CD1c-positive myeloid dendritic cell (primary cell): ENCODE results near the gene RPSA.
A peak's percentile ranks its signal among the peaks of the same experiment; 100 is the strongest.
"Not testable (repeated sequence)": the region's sequence is repeated elsewhere in the genome, so short reads cannot be mapped to it uniquely, and the experiment has no call there.

ENCODE experiments used
- DNase-seq: peaks from one replicate; pipeline ENCODE4 v3.0.0-alpha.2; 2016; ENCODE audit errors: extremely low spot score

The RPSA gene

DNA sequence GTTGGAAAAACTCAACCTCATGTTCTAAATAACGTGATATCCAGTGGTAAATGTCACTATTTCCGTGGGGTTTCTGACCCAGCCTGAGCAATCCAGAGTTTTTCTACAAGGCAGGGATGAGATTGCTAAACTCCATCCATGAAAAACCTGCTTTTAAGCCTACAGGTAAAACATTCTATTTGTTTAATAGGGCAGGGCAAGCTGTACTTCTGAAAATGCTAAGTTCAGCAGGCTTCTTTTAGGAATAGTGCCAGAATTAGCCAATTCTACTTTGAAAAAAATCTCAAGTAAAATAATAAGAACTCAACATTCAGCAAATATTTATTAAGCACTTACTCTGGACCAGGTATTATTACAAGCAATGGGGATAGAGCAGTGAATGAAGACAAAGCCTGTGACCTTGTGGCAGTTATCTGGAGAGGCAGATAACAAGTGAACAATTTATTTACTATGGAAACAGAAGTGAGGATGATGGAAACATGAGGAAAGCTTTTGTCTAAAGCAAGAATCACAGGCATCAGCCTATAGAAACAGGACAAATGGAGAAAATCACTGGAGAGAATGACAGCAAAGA is 13.3 kb downstream of the RPSA start:
- no peak for DNase-seq

DNA sequence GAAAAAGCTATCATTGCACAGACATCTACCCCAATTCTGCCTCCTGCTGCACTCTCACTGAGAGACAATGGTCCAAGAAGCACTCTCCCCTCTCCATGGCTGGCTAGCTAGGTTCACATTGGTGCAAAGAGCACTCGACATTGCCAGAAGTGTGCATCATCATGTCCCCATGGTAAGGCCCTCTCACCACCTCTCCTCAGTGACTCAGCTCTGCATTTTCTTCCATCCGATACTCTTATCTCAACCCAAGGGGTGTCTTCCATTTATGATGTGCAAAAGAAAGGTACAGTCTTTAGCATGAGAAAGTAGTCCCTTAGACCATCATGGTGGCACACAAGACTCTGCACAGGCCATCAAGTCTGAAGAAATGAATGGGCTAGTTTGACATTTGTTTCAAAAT is 14.0 kb downstream of the RPSA start:
- no peak for DNase-seq

DNA sequence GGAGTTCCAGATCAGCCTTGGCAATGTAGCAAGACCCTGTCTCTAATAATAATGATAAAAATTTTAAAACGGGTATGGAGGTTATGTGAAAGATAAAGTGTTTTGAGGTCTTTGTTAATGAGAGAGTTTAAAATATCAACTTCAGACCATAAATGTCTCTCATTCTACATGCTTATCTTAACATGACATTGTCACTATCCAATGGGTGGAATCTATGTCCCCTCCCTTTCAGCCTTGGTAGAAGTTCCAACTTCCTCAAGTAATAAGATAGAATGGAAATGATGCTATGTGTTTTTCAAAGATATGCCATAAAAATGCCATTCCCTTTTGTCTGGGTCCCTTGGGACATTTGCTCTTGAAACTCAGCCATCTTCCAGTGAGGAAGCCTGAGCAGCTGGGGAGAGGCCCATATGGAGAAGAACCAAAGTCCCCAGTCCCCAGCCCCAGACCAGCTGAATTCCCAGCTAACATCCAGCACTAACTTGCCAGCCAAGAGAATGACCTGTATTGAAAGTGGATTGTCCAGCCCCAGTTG is 17.0 kb downstream of the RPSA start:
- DNase-seq = no peak

DNA sequence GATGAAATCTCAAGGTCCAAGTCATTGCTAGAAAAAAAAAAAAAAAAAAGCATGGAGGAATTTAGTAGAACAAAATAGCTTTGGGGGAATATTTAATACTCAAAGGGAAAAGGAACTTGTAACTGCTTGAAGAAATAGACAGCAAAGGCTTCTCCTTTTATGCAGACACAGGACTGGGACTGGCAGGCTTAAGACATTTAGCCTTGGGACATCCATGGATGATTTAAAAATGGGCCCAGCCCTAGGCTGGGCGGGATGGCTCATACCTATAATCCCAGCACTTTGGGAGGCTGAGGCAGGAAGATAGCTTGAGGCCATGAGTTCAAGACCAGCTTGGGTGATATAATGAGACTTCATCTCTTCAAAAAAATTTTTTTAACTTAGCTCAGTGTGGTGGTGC is 19.8 kb downstream of the RPSA start:
- DNase-seq = no peak

DNA sequence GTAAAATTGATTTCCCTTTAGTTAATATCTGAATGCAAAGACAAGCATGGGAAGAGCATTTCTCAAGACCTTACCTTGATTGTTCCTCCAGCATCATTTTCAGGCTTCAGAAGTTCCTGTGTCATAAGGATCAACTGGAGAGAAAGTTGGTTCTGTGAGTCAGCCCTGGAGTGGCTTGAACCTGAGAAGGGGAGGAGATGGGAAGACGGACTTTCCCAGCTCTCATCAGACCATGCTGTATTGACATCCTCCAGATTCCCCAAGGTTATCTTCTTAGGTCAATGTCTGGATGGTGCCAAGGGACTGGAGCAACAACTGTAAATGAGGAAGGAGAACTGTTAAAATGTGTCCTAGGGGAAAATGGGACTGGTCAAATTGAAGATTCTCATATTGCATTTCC is 21.0 kb downstream of the RPSA start:
- DNase-seq = no peak

DNA sequence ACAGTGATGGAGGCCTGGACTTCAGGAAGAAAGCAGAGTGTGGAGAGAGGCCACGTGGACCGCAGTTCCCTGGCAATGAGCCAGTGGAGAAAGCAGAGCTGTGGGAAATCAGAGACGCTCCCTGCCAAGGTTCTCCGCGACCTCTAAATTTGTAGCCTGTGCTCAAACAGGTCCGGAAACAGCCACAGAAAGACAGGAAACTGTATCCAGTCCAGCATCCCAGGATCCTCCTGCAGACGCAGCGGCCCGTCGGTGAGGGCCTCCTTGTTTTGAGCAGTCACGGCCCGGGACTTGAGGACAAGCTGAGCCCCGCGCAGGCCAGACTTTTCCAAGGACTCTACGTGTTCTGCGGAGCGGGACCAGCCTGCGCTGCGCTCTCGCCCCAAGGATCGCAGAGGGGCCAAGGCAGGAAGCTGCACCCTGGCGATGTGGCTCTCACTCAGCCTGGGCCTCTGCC is 22.3 kb downstream of the RPSA start:
- DNase-seq = no peak

DNA sequence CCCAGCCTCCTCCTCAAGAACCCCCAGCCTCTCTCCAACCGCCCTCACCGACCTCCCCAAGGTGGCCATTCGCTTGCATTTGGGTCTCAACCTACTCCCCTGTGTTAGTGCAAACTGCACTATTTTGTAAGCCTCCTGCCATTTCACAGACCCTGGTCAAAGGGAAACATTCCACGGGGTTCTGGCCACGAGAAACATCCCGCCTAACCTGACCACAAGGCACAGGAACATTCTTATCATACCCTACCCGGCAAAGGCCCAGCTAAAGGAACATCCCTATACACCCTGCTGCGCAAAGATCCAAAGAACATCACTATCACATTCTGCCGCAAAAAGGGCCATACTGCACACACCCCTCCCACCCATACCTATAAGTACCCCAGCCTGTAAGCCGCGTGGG is 22.9 kb downstream of the RPSA start:
- no peak for DNase-seq

DNA sequence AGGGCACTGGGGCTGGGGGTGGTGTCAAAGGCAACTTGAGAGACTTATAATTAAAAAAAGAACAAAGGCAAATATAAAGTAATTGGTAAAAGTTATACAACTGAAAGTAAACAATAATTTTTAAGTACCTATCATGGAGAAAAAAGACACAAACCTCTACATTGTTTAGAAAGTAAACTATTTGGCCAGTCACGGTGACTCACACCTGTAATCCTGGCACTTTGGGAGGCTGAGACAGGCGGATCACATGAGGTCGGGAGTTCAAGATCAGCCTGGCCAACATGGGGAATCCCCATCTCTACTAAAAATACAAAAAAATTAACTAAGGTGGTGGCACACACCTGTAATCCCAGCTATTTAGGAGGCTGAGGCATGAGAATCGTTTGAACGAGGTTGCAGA is 25.8 kb downstream of the RPSA start:
- DNase-seq = no peak

DNA sequence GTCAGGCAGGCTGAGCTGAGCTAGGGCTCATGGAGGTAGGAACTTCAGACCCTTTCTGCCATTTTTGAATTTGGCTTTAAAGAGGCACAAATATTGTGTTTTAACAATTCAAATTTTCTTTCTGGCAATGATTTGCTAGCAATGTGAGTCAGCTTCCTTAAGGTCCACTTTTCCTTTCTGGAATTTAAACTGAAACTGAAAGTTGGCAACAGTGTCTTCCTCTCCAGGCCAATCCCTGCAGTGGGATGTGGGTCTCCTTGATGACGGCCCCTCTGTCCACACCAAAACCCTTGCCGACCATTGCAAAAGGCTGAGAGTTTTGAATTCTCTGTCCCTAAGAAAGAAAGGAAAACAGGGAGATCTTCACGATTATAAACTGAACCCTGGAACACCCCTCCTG is 27.1 kb downstream of the RPSA start:
- no peak for DNase-seq

DNA sequence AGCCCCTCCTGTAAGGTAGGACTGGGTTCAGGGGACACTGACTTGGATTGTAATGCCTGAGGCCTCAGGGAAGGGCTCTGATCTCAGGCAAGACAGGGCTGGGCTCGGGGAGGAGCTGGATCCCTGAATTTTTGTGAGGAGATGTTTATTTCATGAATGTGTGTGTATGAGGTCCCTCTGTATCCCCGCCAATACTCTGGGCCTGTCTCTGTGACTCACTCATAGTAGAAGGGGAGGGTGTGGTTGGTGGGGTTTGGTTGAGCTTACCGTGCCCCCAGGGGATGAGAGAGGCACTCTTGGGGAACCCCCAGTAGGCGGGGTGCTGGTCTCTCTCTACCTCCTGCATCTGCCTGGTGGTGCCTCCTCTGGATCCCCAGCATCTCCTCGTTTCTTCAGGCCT is 28.1 kb downstream of the RPSA start:
- no peak for DNase-seq

DNA sequence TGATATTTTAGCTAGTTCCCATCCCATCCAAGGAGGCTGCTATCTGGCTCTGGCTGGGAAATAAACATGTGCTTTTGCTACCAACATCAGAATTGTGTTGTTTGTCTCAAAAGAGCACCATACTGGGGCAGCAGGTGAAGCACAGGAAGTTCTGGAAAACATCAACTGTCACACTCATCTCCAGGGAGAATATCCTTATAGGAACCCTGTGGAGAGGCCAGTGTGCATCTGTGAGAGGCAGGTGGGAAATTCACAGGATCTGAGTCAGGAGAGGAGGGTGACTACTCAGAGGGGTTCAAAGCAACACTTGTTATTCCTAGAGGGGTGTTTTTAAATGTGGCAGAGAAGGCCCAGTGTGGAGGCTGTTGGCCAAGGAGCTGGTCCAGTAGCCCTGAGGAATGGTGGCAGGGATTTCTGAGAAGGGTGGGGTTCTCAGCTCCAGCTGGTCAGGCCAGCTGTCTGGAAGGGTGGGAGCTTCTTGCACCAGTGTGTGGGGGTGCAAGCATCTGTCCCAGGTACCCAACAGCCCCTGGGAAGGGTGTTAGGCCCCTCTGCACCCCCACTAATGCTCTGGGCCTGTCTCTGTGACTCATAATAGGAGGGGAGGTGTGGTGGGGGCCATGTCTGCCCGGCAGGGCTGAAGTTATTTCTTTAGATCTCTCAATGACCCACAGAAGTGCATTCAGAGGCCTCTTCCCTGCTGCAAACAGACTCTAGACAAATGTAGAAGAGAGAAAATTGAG is 28.7 kb downstream of the RPSA start:
- no peak for DNase-seq

DNA sequence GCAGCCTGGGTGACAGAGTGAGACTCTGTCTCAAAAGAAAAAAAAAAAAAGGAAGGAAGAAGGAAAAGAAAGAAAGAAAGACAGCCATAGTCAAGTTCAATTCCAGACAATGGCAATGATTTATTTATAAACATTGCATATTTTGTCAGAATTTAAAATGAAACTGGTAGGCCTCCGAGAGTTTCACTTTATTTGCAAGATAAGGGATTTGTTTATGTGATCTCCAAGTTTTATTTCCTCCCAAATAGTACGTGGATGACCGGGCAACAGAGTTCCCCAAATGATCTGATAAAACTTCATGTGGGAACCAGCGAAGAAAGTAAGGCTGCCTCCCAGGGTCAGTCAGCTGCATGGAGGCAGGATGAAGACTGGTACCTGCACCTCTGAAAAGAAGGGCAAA is 32.4 kb downstream of the RPSA start:
- DNase-seq = no peak

DNA sequence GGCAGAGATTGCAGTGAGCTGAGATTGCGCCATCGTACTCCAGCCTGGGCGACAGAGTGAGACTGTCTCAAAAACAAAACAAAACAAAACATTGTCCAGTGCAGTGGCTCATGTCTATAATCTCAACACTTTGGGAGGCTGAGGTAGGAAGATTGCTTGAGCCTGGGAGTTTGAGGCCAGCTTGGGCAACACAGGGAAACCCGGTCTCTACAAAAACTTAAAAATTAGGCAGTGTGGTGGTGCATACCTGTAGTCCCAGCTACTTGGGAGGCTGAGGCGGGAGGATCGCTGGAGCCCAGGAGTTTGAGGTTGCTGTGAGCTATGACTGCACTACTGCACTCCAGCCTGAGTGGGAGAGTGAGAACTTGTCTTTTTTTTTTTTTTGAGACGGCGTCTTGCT is 33.8 kb downstream of the RPSA start:
- no peak for DNase-seq

DNA sequence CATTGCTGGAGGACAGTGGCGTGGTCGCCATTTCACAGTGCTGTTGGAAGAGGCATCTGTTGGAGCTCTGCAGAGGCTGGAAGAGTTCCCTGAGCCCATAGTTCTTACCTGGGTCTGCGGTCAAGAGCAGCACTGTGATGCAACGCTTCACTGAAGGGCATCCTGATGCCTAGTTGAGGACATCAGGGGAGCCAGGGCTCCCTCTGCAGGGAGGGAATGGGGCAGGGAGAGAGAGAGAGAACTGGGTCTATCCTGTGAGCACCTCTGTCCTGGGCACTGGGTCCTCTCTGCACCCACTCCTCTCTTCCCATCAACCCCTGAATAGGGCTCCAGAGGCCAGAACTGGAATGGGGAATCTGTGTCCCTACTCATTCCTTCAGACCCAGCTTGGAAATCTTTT is 37.0 kb downstream of the RPSA start:
- no peak for DNase-seq

DNA sequence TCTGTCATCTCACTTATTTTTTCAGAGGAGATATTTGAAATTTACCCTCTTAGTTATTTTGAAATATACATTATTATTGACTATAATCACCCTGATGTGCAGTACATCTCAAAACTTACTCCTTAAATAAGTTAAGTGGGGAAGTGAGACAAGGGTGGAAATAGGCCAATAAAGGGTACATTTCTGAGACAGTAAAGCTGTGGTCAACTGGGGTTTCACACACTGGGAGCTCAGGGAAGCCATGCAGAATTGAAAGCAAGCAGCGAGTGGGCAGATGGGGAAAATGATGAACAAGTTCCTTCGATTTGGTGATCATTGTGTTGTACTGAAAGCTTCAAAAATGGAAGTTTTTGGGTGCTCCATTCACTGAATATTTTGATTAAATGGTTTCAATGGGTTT is 39.4 kb downstream of the RPSA start:
- peak; percentile 16 for DNase-seq

DNA sequence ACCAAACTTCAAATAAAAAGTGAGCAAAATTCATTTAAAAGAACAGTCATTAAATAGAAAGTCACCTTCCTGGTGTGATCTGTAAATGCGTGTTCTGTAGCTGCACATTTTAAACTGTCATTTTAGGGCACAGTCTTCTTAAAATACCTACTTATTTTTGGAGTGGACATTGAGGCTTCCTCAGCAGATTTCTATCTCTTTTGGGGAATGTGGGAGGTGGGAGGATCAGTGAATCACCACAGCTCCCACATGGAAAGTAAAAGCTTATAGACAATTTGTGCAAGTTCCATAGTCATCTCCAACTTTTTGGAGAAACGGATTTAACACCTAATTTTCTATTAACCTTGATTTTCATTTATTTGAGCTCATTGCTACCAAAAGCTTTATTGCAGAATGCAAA is 39.9 kb downstream of the RPSA start:
- no peak for DNase-seq

DNA sequence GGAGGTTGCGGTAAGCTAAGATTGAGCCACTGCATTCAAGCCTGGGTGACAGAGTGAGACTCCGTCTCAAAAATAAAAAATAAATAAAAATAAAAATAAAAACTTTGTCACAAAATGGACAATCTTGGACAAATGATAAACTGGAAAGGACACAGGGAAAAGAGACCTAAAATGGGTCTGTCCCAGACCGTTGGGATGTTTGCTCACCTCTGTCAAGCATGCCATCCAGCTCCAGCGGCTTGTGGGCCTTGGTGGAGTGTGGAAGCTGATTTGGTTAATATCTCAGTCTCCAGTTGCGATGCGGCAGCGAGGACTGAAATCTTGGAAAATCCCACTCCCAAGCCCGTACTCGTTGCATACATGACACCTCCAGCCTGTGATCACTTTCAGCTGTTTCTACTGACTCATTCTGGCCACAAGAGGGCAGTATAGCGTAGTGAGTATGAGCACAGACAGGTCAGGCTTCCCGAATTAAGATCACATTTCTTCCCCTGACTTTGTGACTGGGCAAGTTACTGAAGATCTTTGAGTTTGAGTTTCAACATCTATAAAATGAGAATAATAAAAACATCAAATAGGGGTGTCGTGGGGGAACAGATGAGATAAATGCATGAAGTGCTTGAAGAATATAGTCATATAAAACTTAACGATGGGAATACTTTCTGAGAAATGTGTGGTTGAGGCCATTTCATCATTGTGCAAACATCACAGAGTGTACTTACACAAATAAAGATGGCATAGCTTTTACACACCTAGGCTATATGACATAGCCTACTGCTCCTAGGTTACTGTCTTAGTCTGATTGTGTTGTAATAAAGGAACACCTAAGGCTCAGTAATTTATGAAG is 41.3 kb downstream of the RPSA start:
- peak; percentile 74 for DNase-seq

DNA sequence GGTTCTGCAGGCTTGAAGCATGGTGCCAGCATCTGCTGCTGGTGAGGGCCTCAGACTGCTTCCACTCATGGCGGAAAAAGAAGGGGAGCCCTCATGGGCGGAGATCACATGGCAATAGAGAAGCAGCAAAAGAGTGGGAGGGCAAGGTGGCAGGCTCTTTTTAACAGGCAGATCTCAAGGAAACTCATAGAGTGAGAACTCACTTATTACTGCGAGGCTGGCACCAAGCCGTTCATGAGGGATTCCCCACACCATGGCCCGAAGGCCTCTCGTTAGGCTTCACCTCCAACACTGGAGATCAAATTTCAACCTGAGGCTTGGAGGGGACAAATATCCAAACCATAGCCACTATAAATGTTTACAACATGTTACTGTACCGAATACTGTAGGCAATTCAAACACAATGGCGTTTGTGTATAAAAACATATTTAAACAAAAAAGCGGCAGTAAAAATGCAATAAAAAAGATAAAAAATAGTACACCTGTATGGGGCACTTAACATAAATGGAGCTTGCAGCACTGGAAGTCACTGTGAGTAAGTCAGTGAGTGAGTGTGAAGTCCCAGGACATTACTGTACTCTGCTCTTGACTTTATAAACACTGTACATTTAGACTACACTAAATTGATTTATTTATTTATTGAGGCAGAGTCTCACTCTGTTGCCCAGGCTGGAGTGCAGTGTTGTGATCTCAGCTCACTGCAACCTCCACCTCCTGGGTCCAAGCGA is 42.1 kb downstream of the RPSA start:
- DNase-seq = no peak

DNA sequence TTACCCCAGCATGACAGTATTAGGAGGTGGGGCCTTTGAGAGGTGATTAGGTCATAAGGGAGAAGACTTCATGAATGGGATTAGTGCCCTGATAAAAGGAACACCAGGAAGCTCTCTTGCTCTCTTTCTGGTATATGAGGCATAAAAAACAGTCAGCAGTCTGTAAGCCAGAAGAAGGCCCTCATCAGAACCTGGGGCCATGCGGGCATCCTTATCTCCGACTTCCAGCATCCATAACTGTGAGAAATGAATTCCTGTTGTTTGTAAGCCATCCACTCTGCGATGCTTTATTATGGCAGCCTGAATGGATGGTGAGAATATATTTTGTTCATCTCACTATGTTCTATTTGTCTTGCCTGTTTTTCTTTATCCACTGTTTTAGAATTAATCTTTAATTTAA is 43.3 kb downstream of the RPSA start:
- DNase-seq = no peak

DNA sequence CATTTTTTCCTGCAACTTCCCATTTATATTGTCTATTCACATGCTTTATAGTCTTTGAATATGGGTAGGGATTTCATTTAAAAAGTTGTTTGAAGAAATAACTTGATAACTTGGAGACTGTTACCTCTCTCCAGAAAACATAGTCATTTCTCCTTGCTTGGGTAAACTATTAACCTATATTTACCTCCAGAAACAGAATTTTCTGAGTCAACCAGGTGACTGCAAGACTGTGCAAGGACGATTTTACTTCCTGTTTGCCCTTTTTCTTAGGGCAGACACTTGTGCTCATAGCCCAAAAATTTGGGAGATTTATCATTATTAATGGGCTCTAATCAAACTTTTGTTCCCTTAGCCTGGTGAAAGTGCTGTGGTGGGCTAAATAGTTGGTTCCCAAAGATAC is 46.6 kb downstream of the RPSA start:
- DNase-seq = no peak

DNA sequence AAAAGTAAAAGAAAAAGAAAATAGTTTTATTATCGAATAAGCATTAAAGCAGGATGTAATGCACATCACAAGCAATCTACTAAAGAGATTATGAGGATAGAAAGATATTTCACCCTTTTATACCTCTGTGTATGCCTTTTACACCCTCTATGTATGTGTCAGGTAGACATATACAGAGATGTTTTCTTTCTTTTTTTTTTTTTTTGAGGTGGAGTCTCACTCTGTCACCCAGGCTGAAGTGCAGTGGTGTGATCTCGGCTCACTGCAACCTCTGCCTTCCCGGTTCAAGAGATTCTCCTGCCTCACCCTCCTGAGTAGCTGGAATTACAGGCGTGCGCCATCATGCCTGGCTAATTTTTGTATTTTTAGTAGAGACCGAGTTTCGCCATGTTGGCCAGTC is 47.4 kb downstream of the RPSA start:
- DNase-seq = not testable (repeated sequence)

DNA sequence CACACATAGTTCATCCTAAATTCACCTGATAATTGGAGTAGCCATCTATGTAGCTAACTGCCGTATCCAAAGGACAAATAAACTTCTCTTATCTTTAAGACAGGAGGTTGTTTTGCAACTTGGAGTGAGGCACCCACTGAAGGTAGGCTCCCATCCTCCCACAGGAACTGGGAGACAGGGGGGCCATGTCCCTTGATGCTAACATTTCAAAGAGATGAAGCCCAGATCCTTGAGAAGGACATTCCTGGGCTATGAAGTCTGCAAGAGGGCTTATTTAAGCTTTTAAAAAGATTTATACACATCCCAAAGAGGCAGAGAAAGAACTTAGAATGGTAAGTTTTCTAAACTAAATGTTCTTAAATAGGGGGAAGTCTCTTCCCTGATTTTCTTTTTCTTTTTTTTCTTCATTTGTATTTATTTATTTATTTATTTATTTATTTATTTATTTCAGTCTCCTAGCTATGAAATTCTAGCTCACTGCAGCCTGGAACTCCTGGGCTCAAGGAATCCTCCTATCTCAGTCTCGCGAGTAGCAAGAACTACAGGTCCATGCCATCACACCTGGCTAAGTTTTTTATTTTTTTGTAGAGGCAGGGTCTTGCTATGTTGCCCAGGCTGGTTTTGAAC is 48.2 kb downstream of the RPSA start:
- DNase-seq = no peak
